NCI-H510A treated with DMSO at 0.1 percent for 48 hours (cell line): Measurements from ENCODE around the gene MIGA2.
A peak's percentile ranks its signal among the peaks of the same experiment; 100 is the strongest.

Experiments used
- DNase-seq: peaks from one replicate; lab custom pipeline; 2025; lab: John Stamatoyannopoulos, UW

MIGA2 gene

GRCh38 chr9:129074106-129074505 lies 37.7 kb downstream of the MIGA2 start:
- DNase-seq = no peak

GRCh38 chr9:129075996-129076639 lies 39.7 kb downstream of the MIGA2 start:
- DNase-seq = no peak

- DNase-seq = no peak
Measured at GRCh38 chr9:129076640-129077037, 40.2 kb downstream of the MIGA2 start.

GRCh38 chr9:129077236-129077635 lies 40.8 kb downstream of the MIGA2 start:
- no peak for DNase-seq

- no peak for DNase-seq
Measured at GRCh38 chr9:129078691-129079503, 42.5 kb downstream of the MIGA2 start.

GRCh38 chr9:129079829-129080228 lies 43.4 kb downstream of the MIGA2 start:
- DNase-seq = no peak

GRCh38 chr9:129080298-129080600 lies 43.8 kb downstream of the MIGA2 start:
- DNase-seq = no peak

GRCh38 chr9:129080601-129081387 lies 44.4 kb downstream of the MIGA2 start, which contains the start of gene DOLPP1:
DOLPP1 (plus strand) TSS chr9:129081111; CDS start chr9:129081132, 21 bp downstream.
- peak; percentile 97 for DNase-seq

GRCh38 chr9:129081388-129081904 lies 45.0 kb downstream of the MIGA2 start:
- no peak for DNase-seq

- no peak for DNase-seq
Measured at GRCh38 chr9:129084087-129084486, 47.7 kb downstream of the MIGA2 start.

GRCh38 chr9:129089246-129089645 lies 52.8 kb downstream of the MIGA2 start:
- no peak for DNase-seq

GRCh38 chr9:129093602-129094386 lies 57.4 kb downstream of the MIGA2 start:
- no peak for DNase-seq

- no peak for DNase-seq
Measured at GRCh38 chr9:129094387-129095169, 58.2 kb downstream of the MIGA2 start.

- DNase-seq = no peak
Measured at GRCh38 chr9:129095170-129095667, 58.8 kb downstream of the MIGA2 start.

GRCh38 chr9:129095908-129096307 lies 59.5 kb downstream of the MIGA2 start:
- DNase-seq = no peak

GRCh38 chr9:129097671-129098306 lies 61.4 kb downstream of the MIGA2 start:
- no peak for DNase-seq

- no peak for DNase-seq
Measured at GRCh38 chr9:129098328-129098727, 61.9 kb downstream of the MIGA2 start.

GRCh38 chr9:129100383-129101169 lies 64.2 kb downstream of the MIGA2 start:
- DNase-seq = no peak

- no peak for DNase-seq
Measured at GRCh38 chr9:129101279-129101678, 64.9 kb downstream of the MIGA2 start.
